ENCODE data around the gene PARVA.
"Not testable (repeated sequence)": the region's sequence is repeated elsewhere in the genome, so short reads cannot be mapped to it uniquely, and the experiment has no call there.

The PARVA gene

DNA sequence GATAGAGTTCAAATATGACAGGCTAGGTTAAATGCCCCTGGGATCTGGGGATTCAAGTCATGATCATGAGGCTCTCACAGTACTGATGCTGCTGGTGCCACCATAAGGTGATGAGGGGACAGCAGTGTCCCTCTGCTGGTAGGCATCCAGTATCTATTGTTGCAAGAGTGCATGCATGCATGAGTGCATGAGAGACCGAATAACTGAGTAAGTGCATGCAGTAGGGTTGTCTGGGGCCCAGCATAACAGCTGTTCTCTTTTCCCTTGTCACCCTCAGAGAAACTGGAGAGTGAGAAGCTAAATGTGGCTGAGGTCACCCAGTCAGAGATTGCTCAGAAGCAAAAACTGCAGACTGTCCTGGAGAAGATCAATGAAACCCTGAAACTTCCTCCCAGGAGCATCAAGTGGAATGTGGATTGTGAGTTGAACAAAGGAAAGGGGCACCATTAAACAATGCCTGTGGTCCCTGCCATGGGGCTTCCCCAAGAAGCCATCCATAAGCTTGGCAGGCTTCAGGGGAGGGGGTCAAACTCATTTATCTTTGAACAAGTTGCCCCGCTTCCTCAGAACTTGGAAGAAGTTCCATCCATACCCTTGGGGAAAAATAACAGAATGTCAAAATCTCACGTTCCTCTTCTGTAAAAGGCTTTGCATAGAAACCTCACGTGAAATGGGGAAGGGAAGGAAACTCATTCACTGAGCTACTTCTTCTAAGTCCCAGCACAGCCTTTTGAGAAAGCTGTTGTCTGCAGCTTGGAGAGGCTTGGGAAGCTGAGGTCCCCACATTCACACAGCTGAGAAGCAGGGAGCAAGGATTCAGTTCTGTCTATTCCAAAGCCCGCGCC is 119.0 kb downstream of the PARVA start:
- DNase-seq (ENCODE audit: extremely low read depth in 1 of 2, low read depth in 1 of 2), result no peak

DNA sequence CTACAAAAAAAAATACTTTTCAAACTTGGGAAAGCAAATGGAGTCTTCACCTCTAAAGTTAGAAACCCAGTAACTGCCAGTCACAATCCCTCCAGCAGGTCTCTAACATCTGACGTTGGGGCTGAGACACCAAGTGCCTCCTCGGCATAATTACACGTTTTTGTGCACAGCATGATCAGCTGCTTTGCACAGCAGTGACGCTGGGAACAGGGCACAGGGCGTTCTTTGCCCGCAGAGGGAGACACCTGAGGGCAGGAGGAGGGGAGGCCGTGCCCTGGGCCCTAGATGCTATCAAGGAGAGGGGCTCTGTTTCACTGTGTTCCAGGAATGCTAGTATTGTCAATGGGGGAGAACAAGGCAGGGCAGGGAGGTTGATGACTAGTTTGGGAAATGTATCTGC is 120.1 kb downstream of the PARVA start:
- no peak for DNase-seq (ENCODE audit: extremely low read depth in 1 of 2, low read depth in 1 of 2)

DNA sequence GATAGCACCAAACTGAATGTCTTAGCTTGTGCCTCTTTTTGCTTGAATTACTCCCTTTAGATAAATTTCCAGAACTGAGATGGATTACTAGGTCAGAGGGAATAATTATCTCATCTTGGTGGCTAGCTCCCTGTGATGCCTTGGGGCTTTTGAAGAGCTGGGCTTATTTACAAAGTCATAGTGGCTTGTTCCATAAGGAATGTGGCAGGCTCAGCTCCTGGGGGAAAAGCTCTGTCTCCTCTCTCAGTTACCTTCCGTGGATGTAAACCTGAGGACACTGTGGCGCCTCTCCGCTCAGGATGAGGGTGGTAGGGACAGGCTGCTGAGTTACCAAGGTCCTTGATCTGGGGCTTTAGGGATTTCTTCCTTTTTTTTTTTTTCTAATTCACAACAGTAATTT is 121.7 kb downstream of the PARVA start:
- no peak for DNase-seq (ENCODE audit: extremely low read depth in 1 of 2, low read depth in 1 of 2)

DNA sequence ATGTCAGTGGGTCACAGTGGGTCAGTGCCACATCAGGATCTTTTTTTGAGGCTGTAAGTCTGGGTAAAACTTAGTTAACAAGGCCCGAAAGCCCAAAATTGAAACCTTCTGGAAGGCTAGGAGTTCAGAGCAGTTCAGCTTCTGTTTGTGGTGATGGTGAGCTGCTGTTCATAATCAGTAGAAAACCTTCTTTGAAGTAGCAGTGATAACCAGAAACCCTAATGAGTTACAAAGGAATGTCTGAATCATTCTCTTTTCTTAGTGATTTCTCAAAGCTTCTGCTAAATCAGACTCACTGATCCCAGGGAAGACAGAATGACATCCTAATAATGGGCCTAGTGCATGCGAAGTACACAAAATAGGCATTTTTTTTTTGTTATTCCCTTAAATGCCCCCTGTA is 124.7 kb downstream of the PARVA start:
- no peak for DNase-seq (ENCODE audit: extremely low read depth in 1 of 2, low read depth in 1 of 2)

DNA sequence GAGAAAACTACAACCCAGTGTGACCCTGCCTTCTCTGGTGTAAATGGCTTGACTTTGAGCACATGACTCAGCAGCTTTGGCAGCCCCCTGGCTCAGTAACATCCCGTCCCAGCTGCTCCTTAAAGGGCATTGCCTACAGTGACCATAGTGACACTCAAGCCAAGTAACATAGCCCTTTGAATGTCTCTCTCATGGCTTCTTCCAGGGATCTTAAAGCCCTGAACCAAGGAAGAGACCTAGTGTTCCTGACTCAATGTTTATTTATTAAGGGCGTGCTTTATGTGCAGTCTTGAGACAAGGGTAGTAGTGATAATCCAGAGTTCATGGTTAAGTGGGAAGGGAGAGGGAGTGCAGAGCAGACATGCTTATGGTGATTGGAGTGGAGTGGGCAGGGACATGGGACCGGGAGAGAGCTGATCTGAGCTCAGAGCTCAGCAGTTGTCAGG is 125.7 kb downstream of the PARVA start:
- no peak for DNase-seq (ENCODE audit: extremely low read depth in 1 of 2, low read depth in 1 of 2)

DNA sequence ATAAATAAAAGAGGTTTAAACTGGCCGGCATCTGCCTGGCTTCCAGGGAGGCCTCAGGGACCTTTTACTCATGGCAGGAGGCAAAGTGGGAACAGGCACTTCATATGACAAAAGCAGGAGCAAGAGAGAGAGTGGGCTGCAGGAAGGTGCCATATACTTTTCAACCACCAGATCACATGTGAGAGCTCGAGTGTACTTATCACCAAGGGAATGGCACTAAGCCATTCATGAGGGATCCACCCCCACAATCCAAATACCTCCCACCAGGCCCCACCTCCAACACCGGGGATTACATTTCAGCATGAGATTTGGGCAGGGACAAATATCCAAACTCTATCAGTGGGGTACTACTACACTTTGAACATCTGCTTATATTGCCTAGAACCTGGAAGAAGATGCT is 126.5 kb downstream of the PARVA start:
- no peak for DNase-seq (ENCODE audit: extremely low read depth in 1 of 2, low read depth in 1 of 2)

DNA sequence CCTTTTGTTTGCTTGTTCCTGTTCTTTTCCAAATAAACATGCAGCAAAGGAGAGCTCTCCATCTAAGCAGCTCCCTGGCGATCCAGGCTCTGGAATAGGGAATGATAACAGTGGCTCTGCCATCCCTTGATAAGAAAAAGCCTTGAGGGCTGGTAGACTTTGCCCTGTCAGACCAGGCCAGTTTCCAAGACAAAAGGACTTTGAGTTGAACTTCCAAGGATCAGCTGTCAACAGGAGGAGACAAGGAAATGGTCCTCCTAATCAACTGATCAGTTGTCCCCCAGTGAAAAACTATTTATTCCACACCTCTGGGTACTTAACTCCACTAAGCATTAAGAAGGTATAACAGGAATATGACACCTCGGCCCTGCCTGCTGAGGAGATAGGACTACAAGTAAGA is 127.8 kb downstream of the PARVA start:
- no peak for DNase-seq (ENCODE audit: extremely low read depth in 1 of 2, low read depth in 1 of 2)

DNA sequence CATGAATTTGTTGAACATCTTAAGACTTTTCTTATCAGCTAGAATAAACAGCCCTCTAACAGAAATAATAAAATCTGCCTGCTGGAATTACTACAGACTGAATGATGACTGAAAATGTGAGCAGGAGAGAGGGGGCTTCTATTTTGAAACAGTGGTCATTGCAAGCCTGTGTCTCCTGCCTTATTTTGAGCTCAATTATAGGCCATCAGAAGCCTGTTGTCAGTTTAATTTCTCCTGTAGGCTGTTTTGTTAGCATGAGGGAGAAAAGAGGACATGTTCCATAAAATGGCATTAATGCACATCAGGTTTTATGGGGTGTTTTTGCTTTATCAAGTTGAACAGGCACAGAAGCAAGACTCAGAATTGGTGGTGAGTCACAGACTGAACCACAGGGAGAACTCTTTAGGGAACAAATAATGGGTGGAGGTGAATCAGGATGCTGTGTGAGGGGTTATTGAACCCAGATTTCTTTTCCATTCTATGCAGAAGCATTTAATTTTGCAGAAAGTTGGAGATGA is 129.1 kb downstream of the PARVA start:
- no peak for DNase-seq (ENCODE audit: extremely low read depth in 1 of 2, low read depth in 1 of 2)

DNA sequence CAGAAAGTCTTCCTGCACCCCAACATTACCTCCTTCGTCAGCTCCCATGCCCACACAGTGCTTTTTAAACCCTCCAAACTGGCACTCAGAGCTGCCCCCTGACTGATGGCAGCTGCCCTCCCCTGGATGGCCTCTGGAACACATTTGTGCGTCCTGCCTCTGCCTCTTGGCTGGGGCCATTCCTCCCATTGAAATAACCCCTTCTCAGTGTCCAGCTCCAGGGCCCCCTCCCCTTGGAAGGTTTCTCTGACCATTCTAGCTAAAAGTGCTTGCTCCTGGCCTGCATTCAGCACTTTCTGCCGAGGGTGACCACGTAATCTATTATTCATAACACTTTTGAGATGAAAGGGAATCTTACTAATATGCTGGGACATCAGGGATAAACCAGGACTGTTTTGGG is 130.0 kb downstream of the PARVA start:
- DNase-seq (ENCODE audit: extremely low read depth in 1 of 2, low read depth in 1 of 2), result no peak

DNA sequence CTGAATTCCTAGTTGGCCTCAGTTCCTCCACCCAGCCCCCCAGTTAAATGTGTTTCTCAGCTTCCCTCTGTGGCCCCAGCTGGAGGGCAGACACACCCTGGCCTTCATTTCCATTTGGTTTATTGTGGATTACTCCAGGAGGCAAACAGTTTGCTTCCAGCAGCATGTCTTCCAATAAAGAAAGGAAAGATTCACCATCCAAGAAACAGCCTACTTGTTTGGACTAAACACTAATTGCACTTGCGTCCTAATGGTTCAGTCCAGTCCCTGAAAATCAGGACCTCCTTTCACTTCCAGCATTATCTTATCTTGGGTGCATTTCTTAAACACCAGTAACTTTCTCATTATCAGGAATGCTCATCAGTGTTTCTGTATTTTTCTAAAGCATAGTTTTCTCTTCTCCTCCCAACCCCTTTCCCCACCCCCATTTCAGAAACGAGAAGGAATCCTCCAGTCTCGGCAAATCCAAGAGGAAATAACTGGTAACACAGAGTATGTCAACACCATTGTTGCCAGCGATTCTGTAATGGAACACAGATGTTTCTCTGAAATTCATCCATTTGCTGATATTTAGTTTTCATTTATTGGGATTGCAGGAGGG is 130.9 kb downstream of the PARVA start:
- DNase-seq (ENCODE audit: extremely low read depth in 1 of 2, low read depth in 1 of 2), result no peak

DNA sequence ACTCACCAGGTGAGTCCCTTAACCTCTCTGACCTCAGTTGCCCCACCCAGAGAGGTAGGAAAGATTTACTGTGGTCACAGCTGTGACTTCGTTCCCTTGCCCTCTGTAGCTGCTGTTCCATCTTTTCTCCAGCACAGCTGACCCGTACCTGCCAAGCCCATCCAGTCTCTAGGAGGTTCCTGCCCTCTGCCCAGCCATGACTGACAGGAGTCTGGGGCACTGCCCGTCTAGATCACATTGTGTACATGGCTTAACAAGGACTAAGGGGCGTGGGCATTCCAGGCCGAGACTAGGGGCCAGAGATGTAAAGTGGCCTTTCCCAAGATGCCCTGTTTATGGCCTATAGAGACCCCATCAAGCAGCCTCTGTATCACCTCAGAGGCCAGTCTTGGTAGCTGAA is 132.0 kb downstream of the PARVA start:
- DNase-seq (ENCODE audit: extremely low read depth in 1 of 2, low read depth in 1 of 2), result no peak

DNA sequence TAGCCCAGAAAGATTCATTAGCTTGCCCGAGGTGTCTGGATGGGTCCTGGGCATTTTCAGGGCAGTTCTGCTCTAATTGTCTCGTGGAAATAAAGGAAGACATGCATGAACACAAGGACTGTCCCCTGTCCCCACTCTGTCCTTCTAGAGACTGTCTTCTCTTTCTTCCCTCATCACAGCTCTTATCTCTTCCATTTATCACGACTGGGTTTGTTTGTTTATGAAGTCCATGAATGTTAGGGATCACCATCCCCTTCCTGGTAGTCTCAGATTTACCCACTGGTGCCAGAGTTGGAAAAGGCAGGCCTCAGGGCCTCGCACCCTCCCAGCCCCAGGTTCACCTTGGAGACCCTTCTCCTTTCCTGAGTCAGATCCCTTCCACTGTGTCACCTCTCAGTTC is 134.8 kb downstream of the PARVA start:
- DNase-seq (ENCODE audit: extremely low read depth in 1 of 2, low read depth in 1 of 2), result no peak

DNA sequence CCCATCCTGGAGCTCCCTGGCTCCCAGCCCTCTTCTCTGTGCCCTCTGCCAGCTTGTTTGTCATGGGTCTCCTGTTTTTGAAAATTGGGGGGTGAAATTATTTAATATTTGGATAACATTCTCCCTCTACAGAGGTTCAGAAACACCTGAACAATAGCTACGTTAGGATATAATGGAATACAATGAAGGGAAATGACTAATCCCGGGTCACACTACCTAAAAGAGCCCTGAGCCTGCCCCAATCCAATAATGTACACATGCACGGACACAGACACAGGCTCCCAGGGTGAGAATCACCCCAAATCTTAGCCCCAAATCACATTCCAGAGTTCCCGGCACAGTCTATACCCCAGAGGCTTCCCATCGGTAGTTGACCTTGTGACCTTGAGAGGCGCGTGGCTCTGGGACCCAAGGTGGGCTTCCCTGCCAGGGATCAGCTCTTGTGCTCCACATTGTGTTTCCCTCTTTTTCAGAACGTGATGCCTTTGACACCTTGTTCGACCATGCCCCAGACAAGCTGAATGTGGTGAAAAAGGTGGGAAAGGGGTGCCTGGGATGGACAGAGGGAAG is 135.5 kb downstream of the PARVA start:
- DNase-seq (ENCODE audit: extremely low read depth in 1 of 2, low read depth in 1 of 2), result no peak

DNA sequence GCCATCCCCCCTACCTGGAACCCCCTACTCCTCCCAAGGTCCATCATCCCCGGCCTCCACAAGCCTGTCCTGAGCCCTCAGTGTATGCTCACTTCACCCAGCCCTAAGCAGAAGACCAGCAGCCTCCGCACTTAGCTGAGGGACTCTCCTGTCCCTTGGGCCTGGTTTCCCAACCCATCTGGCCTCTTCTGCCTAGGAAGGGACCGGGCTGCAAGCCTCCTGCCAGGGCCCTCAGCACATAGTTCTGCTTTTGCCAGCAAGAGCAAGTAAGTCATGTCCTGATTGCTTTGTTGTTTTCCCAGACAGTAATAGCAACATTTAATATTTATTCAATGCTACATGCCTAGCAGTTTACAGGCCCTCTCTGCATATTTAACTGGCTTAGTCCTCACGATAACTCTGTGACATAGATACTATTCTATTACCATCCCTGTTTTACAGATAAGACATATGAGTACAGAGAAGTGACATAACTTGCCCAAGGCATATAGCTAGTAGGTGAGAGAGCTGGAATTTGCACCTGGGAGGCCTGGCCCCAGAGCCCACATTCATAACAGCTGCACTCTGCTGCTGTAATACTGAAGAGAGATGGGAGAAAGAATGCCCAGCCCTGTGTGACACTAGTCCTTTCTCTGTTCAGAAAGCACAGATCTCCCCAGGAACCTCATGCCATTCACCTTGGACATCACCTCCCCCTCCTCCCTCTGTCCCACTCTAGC is 139.2 kb downstream of the PARVA start:
- no peak for DNase-seq (ENCODE audit: extremely low read depth in 1 of 2, low read depth in 1 of 2)

DNA sequence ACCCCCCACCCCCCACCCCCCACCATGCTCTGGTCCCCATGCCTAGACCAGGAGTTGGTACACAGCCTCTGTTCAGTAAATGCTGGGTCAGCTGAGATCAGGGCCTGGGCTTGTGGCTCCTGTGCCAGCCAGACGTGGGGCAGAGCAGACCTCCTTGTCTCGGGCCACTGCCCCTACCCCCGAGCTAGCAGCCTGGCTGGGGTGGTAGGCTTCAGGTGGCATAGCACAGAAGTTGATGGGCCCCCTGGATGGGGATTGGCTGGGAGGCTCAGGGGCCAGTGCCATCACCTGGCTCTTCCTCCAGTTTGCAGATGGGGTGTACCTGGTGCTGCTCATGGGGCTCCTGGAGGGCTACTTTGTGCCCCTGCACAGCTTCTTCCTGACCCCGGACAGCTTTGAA is 139.9 kb downstream of the PARVA start:
- DNase-seq (ENCODE audit: extremely low read depth in 1 of 2, low read depth in 1 of 2), result no peak

DNA sequence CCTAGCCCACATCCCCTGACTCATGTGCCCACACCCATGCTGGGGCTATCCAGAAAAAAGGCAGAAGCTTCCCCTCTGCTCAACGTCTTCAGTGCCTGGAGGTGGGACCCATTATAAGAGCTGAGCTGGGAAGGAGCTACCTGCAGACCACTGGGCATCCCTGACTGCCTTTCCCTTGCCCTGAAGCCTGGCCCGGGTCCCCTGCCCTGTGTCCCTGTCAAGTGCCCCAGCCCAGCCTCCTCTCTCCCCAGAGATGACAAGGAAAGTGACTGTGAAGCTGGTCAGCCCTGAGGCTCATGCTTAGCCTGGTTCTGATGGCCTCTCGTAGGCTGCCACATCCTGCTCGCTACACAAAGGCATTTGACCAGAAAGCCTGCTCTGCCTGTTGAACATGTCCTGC is 140.4 kb downstream of the PARVA start:
- no peak for DNase-seq (ENCODE audit: extremely low read depth in 1 of 2, low read depth in 1 of 2)

DNA sequence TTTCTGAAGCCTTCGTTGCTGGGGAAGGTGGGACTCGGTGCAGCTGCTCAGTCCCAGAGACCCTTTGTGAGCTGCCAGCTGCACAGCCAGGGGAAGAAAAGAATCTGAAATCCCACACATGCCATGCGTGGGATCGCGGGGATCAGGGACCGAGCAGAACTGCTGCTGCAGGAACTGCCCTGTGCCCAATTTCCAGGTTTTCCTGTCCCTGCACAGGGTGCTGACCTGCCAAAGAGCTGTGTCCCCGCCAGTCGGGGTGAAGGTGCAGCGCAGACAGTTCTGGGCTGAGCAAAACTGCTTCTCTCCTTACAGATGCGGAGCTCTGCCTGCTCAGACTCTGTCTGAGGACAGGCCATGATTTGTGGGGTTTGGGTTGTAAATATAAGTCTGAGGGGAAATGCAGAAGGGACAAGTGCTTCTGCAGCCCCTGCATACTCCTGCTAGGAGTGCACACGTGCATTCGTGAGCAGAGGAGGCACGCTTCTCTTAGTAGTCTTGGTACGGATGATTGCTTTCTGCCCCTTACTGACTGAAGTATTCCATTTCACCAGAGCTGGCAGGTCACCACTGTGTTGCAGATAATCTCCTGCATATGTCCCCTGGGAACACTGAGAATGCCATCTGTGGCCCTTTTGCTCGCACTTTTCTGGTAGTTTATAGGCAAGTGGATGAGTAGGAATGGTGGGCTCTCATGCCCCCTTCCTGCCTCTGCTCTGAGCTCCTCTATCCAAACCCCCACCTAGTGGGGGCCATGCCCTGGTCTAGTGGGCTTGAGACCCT is 141.4 kb downstream of the PARVA start:
- no peak for DNase-seq (ENCODE audit: extremely low read depth in 1 of 2, low read depth in 1 of 2)

DNA sequence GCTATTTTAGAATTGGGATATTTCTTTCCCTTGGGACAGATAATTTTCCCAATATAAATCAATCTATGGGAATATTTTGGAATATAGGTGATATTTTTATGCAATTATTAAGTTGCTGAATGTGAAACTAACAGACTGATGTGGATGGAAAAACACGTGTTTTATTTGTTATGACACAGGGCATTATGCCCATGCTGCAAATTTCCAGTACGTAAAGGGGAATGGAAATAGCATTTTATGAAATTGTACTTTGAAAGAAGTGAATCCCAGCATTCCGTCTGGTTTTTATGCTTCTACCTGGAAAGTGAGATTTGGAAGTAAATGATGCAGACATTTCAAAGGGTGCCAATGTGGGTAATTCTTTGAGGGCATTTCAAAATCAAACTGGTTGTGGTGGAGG is 142.7 kb downstream of the PARVA start:
- no peak for DNase-seq (ENCODE audit: extremely low read depth in 1 of 2, low read depth in 1 of 2)

DNA sequence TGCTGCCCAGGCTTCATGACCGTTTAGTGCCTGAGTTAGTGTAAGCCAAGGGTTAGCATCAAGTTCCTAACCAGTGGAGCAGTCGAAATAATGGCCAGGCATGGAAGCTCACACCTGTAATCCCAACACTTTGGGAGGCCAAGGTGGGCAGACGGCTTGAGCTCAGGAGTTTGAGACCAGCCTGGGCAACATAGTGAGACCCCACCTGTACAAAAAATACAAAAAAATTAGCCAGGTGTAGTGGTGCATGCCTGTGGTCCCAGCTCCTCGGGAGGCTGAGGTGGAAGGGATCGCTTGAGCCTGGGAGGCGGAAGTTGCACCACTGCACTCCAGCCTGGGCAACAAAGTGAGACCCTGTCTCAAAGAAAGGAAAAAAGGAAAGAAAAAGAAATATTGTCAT is 143.2 kb downstream of the PARVA start:
- not testable (repeated sequence) for DNase-seq (ENCODE audit: extremely low read depth in 1 of 2, low read depth in 1 of 2)

DNA sequence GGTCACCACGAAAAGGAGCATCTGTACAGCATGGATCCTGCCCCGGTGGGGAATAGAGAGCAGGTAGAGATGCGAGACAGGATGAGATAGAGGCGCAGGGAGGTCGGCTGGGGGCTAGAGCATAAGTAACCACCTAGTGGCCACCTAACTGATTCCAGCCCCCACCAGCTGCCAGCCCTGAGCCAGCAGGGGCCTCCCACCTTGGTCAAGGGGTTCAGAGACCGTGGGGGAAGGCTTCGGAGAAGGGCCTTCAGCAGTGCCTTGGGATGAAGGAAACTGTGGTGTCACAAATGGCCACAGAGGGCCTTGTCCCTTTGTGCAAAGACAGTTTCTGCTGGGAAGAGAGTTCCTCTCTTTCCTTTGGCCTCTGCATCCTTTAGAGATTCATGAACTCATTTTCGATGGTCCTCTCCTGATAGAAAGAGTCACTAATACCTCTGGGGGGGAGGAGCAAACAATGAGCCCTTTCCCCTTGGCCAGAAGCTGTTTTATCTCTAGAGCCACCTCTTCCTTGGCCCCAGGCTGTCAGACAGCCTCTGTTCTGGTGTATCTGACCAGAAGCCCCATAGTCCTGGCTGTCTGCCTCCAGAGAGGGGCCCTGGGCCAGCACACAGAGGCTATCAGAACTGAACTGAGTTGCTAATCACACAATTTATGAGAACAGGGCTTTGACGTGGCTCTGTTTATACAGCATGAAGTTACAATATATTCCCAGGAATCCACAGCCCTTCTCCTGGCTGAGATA is 146.0 kb downstream of the PARVA start:
- no peak for DNase-seq (ENCODE audit: extremely low read depth in 1 of 2, low read depth in 1 of 2)

Measured in stimulated activated CD8-positive, alpha-beta memory T cell treated with anti-CD3 and anti-CD28 coated beads, Interleukin-7, amount 100 ng/mL, for 48 hours (primary cell).